RPMI7951 (cell line): ENCODE results near the gene HHATL. TPM values are rescaled to one million over a fixed set of nuclear protein-coding genes. Genes with fewer than 3 reads are reported as not detected.

ENCODE experiments used
- DNase-seq: peaks from one replicate; pipeline ENCODE4 v3.0.0-alpha.2; 2012; ENCODE audit warnings: low read depth
- total RNA-seq: library from RNA; depleted of rRNA; stranded (reverse); fragments of >200 nt; shearing (Covaris generic); gene quantifications from 2 replicates; pipeline ENCODE4 v1.2.3, GENCODE V29; 2014

HHATL gene
- total RNA-seq, 1 experiment from 2014 or later: not detected

GRCh38 chr3:42664438-42664803 lies 38.2 kb downstream of the HHATL start:
- DNase-seq: no peak

GRCh38 chr3:42663581-42664437 lies 38.8 kb downstream of the HHATL start:
- no peak for DNase-seq

GRCh38 chr3:42662813-42663535 lies 39.6 kb downstream of the HHATL start:
- no peak for DNase-seq

- DNase-seq: no peak
Measured at GRCh38 chr3:42662037-42662812, 40.4 kb downstream of the HHATL start.

- no peak for DNase-seq
Measured at GRCh38 chr3:42661593-42662022, 41.0 kb downstream of the HHATL start.

GRCh38 chr3:42660898-42661297 lies 41.7 kb downstream of the HHATL start:
- peak; percentile 19 for DNase-seq

GRCh38 chr3:42660131-42660715 lies 42.4 kb downstream of the HHATL start:
- no peak for DNase-seq

- no peak for DNase-seq
Measured at GRCh38 chr3:42659451-42660130, 43.0 kb downstream of the HHATL start.

GRCh38 chr3:42658771-42659390 lies 43.7 kb downstream of the HHATL start:
- no peak for DNase-seq

GRCh38 chr3:42658091-42658770 lies 44.4 kb downstream of the HHATL start:
- no peak for DNase-seq

- no peak for DNase-seq
Measured at GRCh38 chr3:42657675-42658074, 44.9 kb downstream of the HHATL start.

- DNase-seq: no peak
Measured at GRCh38 chr3:42656680-42657610, 45.7 kb downstream of the HHATL start.

GRCh38 chr3:42655980-42656679 lies 46.5 kb downstream of the HHATL start:
- peak; percentile 66 for DNase-seq

GRCh38 chr3:42655331-42655888 lies 47.2 kb downstream of the HHATL start:
- DNase-seq: peak; percentile 28

GRCh38 chr3:42654331-42655201 lies 48.0 kb downstream of the HHATL start:
- DNase-seq: peak; percentile 60

- peak; percentile 35 for DNase-seq
Measured at GRCh38 chr3:42653560-42654330, 48.9 kb downstream of the HHATL start, which contains the start of gene ZBTB47. TSS of gene ZBTB47 (plus strand) at chr3:42653697. CDS start at chr3:42658356, 4,659 bp downstream.
